ENCODE measurements around the gene MVB12A. TPM values are rescaled to one million over a fixed set of nuclear protein-coding genes. Genes with fewer than 3 reads are reported as not detected.

MVB12A gene
- total and polyA plus RNA-seq, 9 of the 15 experiments (the other 6 are each of a cell fraction or from before 2014, with no cell fraction given) = 1.2 to 46.2 (median 22.4) TPM

DNA sequence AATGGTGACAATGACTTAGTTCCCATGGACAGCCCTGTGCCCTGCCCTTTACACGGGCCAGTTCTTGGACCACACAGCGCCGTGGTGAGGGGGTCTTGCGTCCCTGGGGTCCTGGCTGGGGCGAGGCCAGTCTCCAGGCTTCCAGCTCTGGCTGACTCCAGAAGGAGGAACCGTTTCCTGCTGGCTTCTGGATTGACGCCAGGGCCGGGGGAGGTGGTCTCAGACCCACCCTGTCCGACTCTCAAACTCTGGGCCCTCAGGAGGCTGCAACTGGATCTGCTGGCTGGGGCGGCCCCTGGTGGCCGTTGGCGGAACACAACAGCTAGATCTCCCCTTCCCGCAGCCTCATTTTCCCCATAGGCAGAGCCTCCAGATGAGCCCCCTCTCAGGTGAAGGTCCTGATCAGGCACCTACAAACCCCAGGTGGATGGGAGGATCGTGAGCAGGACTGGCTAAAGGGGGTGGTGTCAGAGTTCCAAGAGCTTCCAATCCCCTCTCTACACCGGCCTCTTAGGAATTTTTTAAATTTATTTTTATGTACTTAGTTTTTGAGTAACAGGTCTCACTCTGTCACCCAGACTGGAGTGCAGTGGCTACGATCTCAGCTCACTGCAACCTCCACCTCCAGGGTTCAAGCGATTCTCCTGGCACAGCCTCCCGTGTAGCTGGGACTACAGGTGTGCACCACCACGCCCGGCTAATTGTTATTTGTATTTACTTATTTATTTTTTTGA, 33.8 kb upstream of the MVB12A start (continued):
- TF ChIP-seq, protein P1, sequence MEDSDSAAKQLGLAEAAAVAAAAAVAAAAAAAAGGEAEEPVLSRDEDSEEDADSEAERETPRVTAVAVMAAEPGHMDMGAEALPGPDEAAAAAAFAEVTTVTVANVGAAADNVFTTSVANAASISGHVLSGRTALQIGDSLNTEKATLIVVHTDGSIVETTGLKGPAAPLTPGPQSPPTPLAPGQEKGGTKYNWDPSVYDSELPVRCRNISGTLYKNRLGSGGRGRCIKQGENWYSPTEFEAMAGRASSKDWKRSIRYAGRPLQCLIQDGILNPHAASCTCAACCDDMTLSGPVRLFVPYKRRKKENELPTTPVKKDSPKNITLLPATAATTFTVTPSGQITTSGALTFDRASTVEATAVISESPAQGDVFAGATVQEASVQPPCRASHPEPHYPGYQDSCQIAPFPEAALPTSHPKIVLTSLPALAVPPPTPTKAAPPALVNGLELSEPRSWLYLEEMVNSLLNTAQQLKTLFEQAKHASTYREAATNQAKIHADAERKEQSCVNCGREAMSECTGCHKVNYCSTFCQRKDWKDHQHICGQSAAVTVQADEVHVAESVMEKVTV (CRISPR knock-in tag; IDR thresholded peaks at IDR 0.05) = peak; percentile 41; the same call in 1 of the 2 replicates
- no peak for TF ChIP-seq C11orf30 (IDR thresholded peaks at IDR 0.05; ENCODE audit: low read depth)
- peak; percentile 73; the same call in 1 of the 2 replicates for TF ChIP-seq STAG1 (CRISPR knock-in tag; IDR thresholded peaks at IDR 0.05; ENCODE audit: borderline replicate concordance)
- TF ChIP-seq ELF2 (CRISPR knock-in tag; IDR thresholded peaks at IDR 0.05) = no peak
- peak; percentile 52; the same call in 1 of the 2 replicates for TF ChIP-seq NFIC (IDR thresholded peaks at IDR 0.05)
- TF ChIP-seq, protein P2, sequence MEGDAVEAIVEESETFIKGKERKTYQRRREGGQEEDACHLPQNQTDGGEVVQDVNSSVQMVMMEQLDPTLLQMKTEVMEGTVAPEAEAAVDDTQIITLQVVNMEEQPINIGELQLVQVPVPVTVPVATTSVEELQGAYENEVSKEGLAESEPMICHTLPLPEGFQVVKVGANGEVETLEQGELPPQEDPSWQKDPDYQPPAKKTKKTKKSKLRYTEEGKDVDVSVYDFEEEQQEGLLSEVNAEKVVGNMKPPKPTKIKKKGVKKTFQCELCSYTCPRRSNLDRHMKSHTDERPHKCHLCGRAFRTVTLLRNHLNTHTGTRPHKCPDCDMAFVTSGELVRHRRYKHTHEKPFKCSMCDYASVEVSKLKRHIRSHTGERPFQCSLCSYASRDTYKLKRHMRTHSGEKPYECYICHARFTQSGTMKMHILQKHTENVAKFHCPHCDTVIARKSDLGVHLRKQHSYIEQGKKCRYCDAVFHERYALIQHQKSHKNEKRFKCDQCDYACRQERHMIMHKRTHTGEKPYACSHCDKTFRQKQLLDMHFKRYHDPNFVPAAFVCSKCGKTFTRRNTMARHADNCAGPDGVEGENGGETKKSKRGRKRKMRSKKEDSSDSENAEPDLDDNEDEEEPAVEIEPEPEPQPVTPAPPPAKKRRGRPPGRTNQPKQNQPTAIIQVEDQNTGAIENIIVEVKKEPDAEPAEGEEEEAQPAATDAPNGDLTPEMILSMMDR (IDR thresholded peaks at IDR 0.05 in 2 of 3, conservative IDR thresholded peaks at IDR 0.05 in 1 of 3; ENCODE audit: insufficient read depth in 2 of 3, low read depth in 1 of 3, low read length in 3 of 3) = peak; percentile 89 to 97 (median 95)
- TF ChIP-seq FOXP1 (CRISPR knock-in tag; IDR thresholded peaks at IDR 0.05) = 0 out of 2 replicates have a peak, but pooled peaks have one; percentile 31
- TF ChIP-seq, protein P3, sequence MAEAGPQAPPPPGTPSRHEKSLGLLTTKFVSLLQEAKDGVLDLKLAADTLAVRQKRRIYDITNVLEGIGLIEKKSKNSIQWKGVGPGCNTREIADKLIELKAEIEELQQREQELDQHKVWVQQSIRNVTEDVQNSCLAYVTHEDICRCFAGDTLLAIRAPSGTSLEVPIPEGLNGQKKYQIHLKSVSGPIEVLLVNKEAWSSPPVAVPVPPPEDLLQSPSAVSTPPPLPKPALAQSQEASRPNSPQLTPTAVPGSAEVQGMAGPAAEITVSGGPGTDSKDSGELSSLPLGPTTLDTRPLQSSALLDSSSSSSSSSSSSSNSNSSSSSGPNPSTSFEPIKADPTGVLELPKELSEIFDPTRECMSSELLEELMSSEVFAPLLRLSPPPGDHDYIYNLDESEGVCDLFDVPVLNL (CRISPR knock-in tag; IDR thresholded peaks at IDR 0.05; ENCODE audit: low read depth) = no peak
- TF ChIP-seq RCOR1 (IDR thresholded peaks at IDR 0.05; ENCODE audit: borderline replicate concordance in 1 of 2, low read depth in 2 of 2, low read length in 2 of 2) = peak in 1 of 2 experiments; percentile 15; a peak in 1 of 4 replicates
- no peak for TF ChIP-seq TRIM24 (IDR thresholded peaks at IDR 0.05)
- peak; percentile 64; the same call in 1 of the 2 replicates for TF ChIP-seq CC2D1A (IDR thresholded peaks at IDR 0.05)
- TF ChIP-seq MAZ (CRISPR knock-in tag; conservative IDR thresholded peaks at IDR 0.05 in 1 of 2, IDR thresholded peaks at IDR 0.05 in 1 of 2) = peak in 1 of 2 experiments; percentile 39; a peak in 1 of 4 replicates
- peak; percentile 32; the same call in 1 of the 2 replicates for TF ChIP-seq RB1 (IDR thresholded peaks at IDR 0.05; ENCODE audit: low read depth)
- TF ChIP-seq HMGN3 (IDR thresholded peaks at IDR 0.05; ENCODE audit: borderline replicate concordance, extremely low read depth, insufficient read length, low read depth, low read length) = no peak
- TF ChIP-seq ZNF121 (CRISPR knock-in tag; conservative IDR thresholded peaks at IDR 0.05) = 0 out of 2 replicates have a peak, but pooled peaks have one; percentile 35
- TF ChIP-seq, protein P4, sequence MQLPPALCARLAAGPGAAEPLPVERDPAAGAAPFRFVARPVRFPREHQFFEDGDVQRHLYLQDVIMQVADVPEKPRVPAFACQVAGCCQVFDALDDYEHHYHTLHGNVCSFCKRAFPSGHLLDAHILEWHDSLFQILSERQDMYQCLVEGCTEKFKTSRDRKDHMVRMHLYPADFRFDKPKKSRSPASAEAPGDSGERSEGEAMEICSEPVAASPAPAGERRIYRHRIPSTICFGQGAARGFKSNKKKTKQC (CRISPR knock-in tag; IDR thresholded peaks at IDR 0.05) = peak; percentile 33; the same call in 1 of the 2 replicates
- 0 out of 2 replicates have a peak, but pooled peaks have one; percentile 19 for TF ChIP-seq ZNF316 (IDR thresholded peaks at IDR 0.05)
- TF ChIP-seq KLF16 (IDR thresholded peaks at IDR 0.05) = 0 out of 2 replicates have a peak, but pooled peaks have one; percentile 12
